ENCODE measurements around the gene PRIM1.

GRCh38 chr12:56722832-56723231 is 29.3 kb downstream of the PRIM1 start:
- TF ChIP-seq CTCF (IDR thresholded peaks at IDR 0.05) (no peak), POLR2A (IDR thresholded peaks at IDR 0.05) (no peak), POLR2AphosphoS5 (IDR thresholded peaks at IDR 0.05) (no peak)

Measured in prostate gland (tissue), 2 donors.